ENCODE data around the gene GFI1.

GRCh38 chr1:92495392-92496063, 8.8 kb upstream of the GFI1 start:
- no peak for TF ChIP-seq EZH2phosphoT487 (conservative IDR thresholded peaks at IDR 0.05; ENCODE audit: low read length)
- no peak for TF ChIP-seq CTCF (IDR thresholded peaks at IDR 0.05; ENCODE audit: insufficient read depth, low read length, poor library complexity, severe bottlenecking)
